ENCODE measurements around the gene SLC39A2. TPM values are rescaled to one million over a fixed set of nuclear protein-coding genes. Genes with fewer than 3 reads are reported as not detected.
"Not testable (repeated sequence)": the region's sequence is repeated elsewhere in the genome, so short reads cannot be mapped to it uniquely, and the experiment has no call there.

SLC39A2 gene
- total RNA-seq, 2 donors from 2014 or later = 0.35 to 0.46 TPM

- Mint-ChIP-seq H3K27me3 (ENCODE audit: insufficient read depth) (peaks cover 29% of the 10 kb centered on the region), H3K36me3 (ENCODE audit: low read depth) (no peaks in the 10 kb centered on the region), H3K4me1 (peaks cover 4% of the 10 kb centered on the region), H3K9me3 (no peaks in the 10 kb centered on the region), H3K4me3 (no peak overlapping the region), H3K27ac (no peak overlapping the region)
- H3K9me3 ChIP-seq (ENCODE audit: control insufficient read depth, low read length) = no peaks in the 10 kb centered on the region
- DNase-seq = no peak
- 85 to 93% methylated on average over 7 to 11 of the region's 11 CpGs for WGBS, 2 experiments (ENCODE audit: insufficient coverage in 1 of 2, insufficient read length in 1 of 2)
- TF ChIP-seq CTCF (conservative IDR thresholded peaks at IDR 0.05) = no peak
- H3K36me3 ChIP-seq (ENCODE audit: control insufficient read depth, insufficient read depth, low read length) = no peaks in the 10 kb centered on the region
- no peak overlapping the region for H3K27ac ChIP-seq (ENCODE audit: low read depth, low read length)
- H3K4me3 ChIP-seq (ENCODE audit: low read length) = no peak overlapping the region
- H3K9ac ChIP-seq (ENCODE audit: extremely low read depth, low read length, poor library complexity, severe bottlenecking) = no peak overlapping the region
- H3K4me1 ChIP-seq (ENCODE audit: control insufficient read depth, insufficient read depth, low read length) = no peaks in the 10 kb centered on the region
- peaks cover 5% of the 10 kb centered on the region for H3K27me3 ChIP-seq (ENCODE audit: control insufficient read depth, insufficient read depth, low read length, poor library complexity, severe bottlenecking)
Observed at GRCh38 chr14:20956376-20956976, 42.6 kb upstream of the SLC39A2 start.

DNA sequence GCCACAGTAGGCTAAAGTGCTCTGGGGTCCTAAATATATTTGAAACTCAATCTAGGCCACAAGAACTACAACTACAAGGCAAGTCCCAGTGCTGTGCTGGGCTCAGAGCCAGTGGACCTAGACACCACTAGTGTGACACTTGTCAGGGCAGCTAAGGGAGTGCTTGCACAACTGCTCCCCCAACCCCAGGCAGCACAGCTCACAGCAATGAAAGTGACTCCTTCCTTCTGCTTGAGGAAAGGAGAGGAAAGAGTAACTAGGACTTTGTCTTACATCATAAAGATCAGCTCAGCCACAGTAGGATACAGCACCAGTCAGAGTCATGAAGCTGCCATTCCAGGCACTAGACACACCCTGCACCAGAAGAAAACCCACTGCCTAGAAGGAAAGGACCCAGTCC lies 40.1 kb upstream of the SLC39A2 start:
- not testable (repeated sequence) for DNase-seq; H3K4me1 ChIP-seq (ENCODE audit: control insufficient read depth, insufficient read depth, low read length); H3K27ac ChIP-seq (ENCODE audit: low read depth, low read length); H3K9me3 Mint-ChIP-seq; H3K27ac Mint-ChIP-seq; H3K4me3 ChIP-seq (ENCODE audit: low read length); H3K4me1 Mint-ChIP-seq; H3K36me3 ChIP-seq (ENCODE audit: control insufficient read depth, insufficient read depth, low read length); H3K4me3 Mint-ChIP-seq; H3K36me3 Mint-ChIP-seq (ENCODE audit: low read depth); H3K27me3 ChIP-seq (ENCODE audit: control insufficient read depth, insufficient read depth, low read length, poor library complexity, severe bottlenecking); H3K9me3 ChIP-seq (ENCODE audit: control insufficient read depth, low read length); H3K9ac ChIP-seq (ENCODE audit: extremely low read depth, low read length, poor library complexity, severe bottlenecking)
- peaks cover 24% of the 10 kb centered on the region for H3K27me3 Mint-ChIP-seq (ENCODE audit: insufficient read depth)

GRCh38 chr14:20969336-20969735 lies 29.8 kb upstream of the SLC39A2 start:
- H3K9ac ChIP-seq (ENCODE audit: extremely low read depth, low read length, poor library complexity, severe bottlenecking) = no peak overlapping the region
- no peaks in the 10 kb centered on the region for H3K36me3 ChIP-seq (ENCODE audit: control insufficient read depth, insufficient read depth, low read length)
- H3K4me3 Mint-ChIP-seq = no peak overlapping the region
- H3K9me3 ChIP-seq (ENCODE audit: control insufficient read depth, low read length) = no peaks in the 10 kb centered on the region
- DNase-seq = peak; percentile 45
- no peaks in the 10 kb centered on the region for H3K36me3 Mint-ChIP-seq (ENCODE audit: low read depth)
- no peak overlapping the region for H3K27ac Mint-ChIP-seq
- H3K27me3 Mint-ChIP-seq (ENCODE audit: insufficient read depth) = peaks cover 42% of the 10 kb centered on the region
- peaks cover 7% of the 10 kb centered on the region for H3K4me1 Mint-ChIP-seq
- H3K4me1 ChIP-seq (ENCODE audit: control insufficient read depth, insufficient read depth, low read length) = no peaks in the 10 kb centered on the region
- no peaks in the 10 kb centered on the region for H3K9me3 Mint-ChIP-seq
- H3K27ac ChIP-seq (ENCODE audit: low read depth, low read length) = no peak overlapping the region
- peaks cover 27% of the 10 kb centered on the region for H3K27me3 ChIP-seq (ENCODE audit: control insufficient read depth, insufficient read depth, low read length, poor library complexity, severe bottlenecking)
- WGBS, 2 experiments (ENCODE audit: insufficient coverage in 1 of 2, insufficient read length in 1 of 2) = 88 to 100% methylated on average over 2 to 3 of the region's 3 CpGs
- H3K4me3 ChIP-seq (ENCODE audit: low read length) = no peak overlapping the region
- peak; percentile 10 for TF ChIP-seq CTCF (conservative IDR thresholded peaks at IDR 0.05)

- Histone ChIP-seq H3K9me3 (ENCODE audit: control insufficient read depth, low read length) (no peaks in the 10 kb centered on the region), H3K27ac (ENCODE audit: low read depth, low read length) (no peak overlapping the region), H3K36me3 (ENCODE audit: control insufficient read depth, insufficient read depth, low read length) (no peaks in the 10 kb centered on the region), H3K27me3 (ENCODE audit: control insufficient read depth, insufficient read depth, low read length, poor library complexity, severe bottlenecking) (peaks cover 27% of the 10 kb centered on the region), H3K9ac (ENCODE audit: extremely low read depth, low read length, poor library complexity, severe bottlenecking) (no peak overlapping the region), H3K4me1 (ENCODE audit: control insufficient read depth, insufficient read depth, low read length) (no peaks in the 10 kb centered on the region), H3K4me3 (ENCODE audit: low read length) (peak overlapping the region; percentile 95)
- Mint-ChIP-seq H3K36me3 (ENCODE audit: low read depth) (no peaks in the 10 kb centered on the region), H3K9me3 (no peaks in the 10 kb centered on the region), H3K4me3 (peak overlapping the region; percentile 83), H3K4me1 (peaks cover 7% of the 10 kb centered on the region), H3K27me3 (ENCODE audit: insufficient read depth) (peaks cover 39% of the 10 kb centered on the region), H3K27ac (no peak overlapping the region)
- DNase-seq = no peak
- WGBS, 2 experiments (ENCODE audit: insufficient coverage in 1 of 2, insufficient read length in 1 of 2) = 40 to 56% methylated on average over 3 to 10 of the region's 10 CpGs
- no peak for TF ChIP-seq CTCF (conservative IDR thresholded peaks at IDR 0.05)
Observed at GRCh38 chr14:20970647-20970982, 28.5 kb upstream of the SLC39A2 start.
